HL-60/S4 treated with phorbol 12-myristate 13-acetate at 8.2 ng/mL for 4 days and 3 days (cell line): Measurements from ENCODE around the gene PRSS27.

Experiments used
- in situ Hi-C: fragments of 300-500 bp; cut with MboI; formaldehyde crosslinking; loops from 2 replicates; pipeline ENCODE4 v1.15.0; 2022; ENCODE audit warnings: low sequenced_read_pairs

The PRSS27 gene

DNA sequence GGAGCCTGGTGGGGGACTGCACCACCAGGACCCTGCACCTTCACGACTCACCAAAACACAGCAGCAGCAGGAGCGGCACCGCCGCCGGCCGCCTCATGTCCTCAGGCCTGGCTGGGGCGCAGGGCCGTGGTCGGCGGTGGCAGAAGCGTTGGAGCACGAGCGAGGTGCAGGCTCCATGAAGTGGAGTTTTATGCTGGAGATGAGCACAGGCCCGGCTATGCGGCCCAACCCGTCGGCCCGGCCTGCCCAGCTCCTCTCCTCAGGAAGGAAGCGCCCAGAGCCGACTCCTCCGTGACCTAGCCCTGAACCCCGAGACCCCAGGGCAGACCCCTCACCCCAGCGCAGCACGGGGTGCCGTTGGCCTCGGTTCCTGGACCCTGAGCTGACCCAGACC is at the start of gene PRSS27:
PRSS27 (minus strand) TSS at position 161 of the 394 bp plus-strand sequence; CDS start at position 97, 64 bp downstream.
- in situ Hi-C loops: no loop called here

DNA sequence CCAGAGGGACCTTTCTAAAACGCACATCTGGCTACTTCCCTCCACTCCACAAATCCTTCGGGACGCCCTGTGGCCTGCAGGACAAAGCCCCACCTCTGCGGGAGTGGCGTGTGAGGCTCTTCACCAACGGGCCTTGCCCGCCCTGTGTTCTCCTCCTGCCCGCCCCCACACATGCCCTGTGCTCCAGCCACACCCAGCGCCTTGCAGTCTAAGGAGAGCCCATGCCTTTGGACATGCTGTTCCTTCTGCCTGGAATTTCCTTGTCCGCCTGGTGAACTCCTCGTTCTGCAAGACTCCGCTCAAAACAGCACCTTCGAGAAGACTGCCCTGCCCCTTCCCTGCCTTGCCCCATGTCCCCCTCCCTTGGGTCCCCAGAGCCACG is 49.6 kb upstream of the PRSS27 start:
- in situ Hi-C loops: no loop called here

DNA sequence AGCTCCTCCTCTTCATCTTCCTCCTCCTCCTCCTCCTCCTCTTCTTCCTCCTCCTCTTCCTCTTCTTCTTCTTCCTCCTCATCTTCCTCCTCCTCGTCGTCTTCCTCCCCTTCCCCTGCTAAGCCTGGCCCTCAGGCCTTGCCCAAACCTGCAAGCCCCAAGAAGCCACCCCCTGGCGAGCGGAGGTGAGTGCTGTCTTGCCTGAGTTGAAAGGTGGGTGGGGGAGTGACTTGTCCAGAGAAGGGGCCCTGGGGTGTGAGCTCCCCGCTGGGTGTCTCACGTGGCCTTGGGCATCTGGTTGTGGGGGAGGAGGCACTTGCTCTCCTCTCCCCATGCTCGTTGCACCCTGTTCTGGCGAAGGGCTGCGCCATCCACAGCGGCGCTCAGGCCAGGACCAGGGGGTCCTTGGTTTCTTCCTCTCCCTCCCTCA is 49.1 kb upstream of the PRSS27 start:
- in situ Hi-C loops: no loop called here

DNA sequence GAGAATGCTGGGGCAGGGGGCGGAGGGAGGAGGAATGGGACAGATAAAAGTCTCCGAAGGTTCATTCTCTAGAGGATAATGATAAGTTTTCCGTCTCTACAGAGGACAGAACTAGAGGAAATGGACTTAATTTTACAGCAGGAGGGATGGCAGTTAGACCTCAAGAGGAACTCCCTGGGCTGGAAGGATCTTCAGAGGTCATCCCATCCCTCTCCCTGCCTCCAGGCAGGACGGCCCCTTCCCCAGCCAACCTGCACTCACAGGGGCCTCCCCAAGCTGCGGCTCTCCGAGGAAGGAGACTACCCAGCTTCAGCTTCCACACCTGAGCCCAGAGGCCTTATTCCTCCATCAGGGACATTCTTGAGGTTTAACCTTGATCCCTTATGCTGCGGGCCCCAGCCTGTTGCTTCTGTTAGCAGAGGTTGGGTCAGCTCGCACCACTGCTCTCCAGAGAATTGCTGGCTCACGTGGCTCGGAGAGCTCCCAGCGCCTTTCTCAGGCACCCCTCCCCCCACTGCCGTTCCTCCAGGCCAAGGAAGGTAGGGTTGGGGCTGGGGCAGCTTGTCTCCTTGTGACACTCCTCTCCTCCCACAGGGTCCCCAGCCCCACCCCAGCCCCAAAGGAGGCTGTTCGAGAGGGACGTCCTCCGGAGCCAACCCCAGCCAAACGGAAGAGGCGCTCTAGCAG is 48.5 kb upstream of the PRSS27 start:
- in situ Hi-C loops: no loop called here

DNA sequence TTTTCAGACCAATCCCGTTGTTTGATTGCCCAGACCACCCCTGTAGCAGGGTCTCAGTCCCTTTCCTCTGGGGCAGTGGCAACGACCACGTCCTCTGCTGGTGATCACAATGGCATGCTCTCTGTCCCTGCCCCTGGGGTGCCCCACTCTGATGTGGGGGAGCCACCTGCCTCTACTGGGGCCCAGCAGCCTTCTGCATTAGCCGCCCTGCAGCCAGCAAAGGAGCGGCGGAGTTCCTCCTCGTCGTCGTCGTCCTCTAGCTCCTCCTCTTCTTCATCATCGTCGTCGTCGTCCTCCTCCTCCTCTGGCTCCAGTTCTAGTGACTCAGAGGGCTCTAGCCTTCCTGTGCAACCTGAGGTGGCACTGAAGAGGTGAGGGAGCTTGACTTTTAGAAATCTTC is 47.9 kb upstream of the PRSS27 start:
- in situ Hi-C loops: no loop called here

DNA sequence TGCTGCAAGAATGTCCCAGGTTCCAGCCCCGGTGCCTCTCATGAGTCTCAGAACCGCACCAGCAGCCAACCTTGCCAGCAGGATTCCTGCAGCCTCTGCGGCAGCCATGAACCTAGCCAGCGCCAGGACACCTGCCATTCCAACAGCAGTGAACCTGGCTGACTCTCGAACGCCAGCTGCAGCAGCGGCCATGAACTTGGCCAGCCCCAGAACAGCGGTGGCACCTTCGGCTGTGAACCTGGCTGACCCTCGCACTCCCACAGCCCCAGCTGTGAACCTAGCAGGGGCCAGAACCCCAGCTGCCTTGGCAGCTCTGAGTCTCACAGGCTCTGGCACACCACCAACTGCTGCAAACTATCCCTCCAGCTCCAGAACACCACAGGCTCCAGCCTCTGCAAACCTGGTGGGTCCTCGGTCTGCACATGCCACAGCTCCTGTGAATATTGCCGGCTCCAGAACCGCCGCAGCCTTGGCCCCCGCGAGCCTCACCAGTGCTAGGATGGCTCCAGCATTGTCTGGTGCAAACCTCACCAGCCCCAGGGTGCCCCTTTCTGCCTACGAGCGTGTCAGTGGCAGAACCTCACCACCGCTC is 47.2 kb upstream of the PRSS27 start:
- in situ Hi-C loops: no loop called here

DNA sequence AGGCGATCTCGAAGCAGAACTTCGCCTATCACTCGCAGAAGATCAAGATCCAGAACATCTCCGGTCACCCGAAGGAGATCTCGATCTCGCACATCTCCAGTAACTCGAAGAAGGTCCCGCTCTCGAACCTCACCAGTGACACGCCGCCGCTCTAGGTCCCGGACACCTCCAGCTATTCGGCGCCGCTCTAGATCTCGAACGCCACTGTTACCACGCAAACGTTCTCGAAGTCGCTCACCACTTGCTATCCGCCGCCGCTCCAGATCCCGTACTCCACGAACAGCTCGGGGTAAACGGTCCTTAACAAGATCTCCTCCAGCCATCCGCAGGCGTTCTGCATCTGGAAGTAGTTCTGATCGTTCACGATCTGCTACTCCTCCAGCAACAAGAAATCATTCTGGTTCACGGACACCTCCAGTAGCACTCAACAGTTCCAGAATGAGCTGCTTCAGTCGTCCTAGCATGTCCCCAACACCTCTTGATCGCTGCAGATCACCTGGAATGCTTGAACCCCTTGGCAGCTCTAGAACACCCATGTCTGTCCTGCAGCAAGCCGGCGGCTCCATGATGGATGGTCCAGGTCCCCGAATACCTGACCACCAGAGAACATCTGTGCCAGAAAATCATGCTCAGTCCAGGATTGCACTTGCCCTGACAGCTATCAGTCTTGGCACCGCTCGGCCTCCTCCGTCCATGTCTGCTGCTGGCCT is 46.6 kb upstream of the PRSS27 start:
- in situ Hi-C loops: no loop called here

DNA sequence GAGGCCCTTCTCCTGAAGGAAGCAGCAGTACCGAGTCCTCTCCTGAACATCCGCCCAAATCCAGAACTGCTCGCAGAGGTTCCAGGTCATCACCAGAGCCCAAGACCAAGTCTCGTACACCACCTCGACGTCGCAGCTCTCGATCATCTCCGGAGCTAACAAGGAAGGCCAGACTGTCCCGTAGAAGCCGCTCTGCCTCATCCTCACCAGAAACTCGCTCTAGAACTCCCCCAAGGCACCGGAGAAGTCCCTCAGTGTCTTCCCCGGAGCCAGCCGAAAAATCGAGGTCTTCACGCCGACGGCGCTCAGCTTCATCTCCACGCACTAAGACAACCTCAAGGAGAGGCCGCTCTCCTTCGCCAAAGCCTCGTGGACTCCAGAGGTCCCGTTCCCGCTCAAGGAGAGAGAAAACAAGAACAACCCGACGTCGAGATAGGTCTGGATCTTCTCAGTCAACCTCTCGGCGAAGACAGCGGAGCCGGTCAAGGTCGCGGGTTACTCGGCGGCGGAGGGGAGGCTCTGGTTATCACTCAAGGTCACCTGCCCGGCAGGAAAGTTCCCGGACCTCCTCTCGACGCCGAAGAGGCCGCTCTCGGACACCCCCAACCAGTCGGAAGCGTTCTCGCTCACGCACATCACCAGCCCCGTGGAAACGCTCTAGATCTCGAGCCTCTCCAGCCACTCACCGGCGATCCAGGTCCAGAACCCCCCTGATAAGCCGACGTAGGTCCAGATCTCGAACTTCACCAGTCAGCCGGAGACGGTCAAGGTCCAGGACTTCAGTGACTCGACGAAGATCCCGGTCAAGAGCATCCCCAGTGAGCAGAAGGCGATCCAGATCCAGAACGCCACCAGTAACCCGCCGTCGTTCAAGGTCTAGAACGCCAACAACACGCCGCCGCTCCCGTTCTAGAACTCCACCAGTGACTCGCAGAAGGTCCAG is 45.7 kb upstream of the PRSS27 start:
- in situ Hi-C loops: no loop called here

DNA sequence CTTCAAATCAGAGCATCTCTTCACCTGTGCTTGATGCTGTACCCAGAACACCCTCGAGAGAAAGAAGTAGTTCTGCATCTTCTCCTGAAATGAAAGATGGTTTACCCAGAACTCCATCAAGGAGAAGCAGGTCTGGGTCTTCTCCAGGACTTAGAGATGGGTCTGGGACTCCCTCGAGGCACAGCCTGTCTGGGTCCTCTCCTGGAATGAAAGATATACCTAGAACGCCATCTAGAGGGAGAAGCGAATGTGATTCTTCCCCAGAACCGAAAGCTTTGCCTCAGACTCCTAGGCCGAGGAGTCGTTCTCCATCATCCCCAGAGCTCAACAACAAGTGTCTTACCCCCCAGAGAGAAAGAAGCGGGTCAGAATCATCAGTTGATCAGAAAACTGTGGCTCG is 44.7 kb upstream of the PRSS27 start:
- in situ Hi-C loops: no loop called here

DNA sequence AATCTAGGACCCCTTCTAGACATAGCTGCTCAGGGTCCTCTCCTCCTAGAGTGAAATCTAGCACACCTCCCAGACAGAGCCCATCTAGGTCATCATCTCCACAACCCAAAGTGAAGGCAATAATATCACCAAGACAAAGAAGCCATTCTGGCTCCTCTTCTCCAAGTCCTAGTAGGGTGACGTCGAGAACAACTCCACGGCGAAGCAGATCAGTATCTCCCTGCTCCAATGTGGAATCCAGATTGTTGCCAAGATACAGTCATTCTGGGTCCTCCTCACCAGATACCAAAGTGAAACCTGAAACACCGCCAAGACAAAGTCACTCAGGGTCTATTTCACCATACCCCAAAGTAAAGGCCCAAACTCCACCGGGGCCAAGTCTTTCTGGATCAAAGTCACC is 43.1 kb upstream of the PRSS27 start:
- in situ Hi-C loops: no loop called here

DNA sequence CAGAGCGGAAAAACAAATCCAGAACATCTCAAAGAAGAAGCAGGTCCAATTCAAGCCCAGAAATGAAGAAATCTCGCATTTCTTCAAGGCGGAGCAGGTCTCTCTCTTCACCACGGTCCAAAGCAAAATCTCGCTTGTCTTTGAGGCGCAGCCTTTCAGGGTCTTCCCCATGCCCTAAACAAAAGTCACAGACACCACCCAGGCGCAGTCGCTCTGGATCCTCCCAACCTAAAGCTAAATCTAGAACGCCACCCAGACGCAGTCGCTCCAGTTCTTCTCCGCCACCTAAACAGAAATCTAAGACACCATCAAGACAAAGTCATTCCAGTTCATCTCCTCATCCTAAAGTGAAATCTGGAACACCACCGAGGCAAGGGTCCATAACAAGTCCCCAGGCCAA is 42.7 kb upstream of the PRSS27 start:
- in situ Hi-C loops: no loop called here

DNA sequence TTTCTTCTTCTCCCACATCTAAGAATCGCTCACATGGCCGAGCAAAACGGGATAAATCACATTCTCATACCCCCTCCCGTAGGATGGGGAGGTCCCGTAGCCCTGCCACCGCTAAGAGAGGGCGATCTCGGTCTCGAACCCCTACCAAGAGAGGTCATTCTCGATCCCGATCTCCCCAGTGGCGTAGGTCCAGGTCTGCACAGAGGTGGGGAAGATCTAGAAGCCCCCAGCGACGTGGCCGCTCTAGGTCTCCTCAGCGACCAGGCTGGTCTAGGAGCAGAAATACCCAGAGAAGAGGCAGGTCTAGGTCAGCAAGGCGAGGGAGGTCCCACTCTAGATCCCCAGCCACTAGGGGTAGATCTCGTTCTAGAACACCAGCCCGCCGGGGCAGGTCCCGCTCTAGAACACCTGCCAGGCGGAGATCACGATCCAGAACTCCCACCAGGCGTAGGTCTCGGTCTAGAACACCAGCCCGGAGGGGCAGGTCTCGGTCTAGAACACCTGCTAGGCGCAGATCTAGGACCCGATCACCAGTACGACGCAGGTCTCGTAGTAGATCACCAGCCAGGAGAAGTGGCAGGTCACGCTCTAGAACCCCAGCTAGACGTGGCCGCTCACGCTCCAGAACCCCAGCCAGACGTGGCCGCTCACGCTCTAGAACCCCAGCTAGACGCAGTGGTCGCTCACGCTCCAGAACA is 42.0 kb upstream of the PRSS27 start:
- in situ Hi-C loops: no loop called here

DNA sequence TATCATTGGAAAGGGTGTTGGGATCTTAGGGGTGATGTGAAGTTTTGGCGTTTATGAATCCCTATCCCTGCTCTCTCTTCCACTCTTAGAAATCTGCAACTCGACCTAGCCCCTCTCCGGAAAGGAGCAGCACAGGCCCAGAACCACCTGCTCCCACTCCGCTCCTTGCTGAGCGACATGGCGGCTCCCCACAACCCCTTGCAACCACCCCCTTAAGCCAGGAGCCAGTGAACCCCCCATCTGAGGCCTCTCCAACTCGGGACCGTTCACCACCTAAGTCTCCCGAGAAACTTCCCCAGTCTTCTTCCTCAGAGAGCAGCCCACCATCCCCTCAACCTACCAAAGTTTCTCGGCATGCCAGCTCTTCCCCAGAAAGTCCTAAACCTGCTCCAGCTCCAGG is 41.4 kb upstream of the PRSS27 start:
- in situ Hi-C loops: no loop called here

DNA sequence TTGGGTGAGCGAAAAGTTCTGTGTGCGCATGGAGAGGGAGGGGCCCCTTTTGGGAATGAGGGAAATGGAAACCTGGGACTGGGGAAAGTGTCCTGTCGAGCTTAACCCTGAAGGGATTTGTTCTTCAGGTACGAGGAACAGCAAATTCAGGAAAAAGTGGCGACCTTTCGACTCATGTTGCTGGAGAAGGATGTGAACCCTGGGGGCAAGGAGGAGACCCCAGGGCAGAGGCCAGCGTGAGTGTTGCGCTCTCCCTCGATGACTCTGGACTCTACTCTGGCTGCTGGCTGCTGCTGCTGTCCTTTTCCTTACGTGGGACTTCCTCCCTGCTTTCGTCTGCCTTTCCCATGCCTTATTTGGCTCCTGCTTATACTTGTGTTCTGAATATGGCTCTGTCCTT is 37.3 kb upstream of the PRSS27 start:
- in situ Hi-C loops: no loop called here

DNA sequence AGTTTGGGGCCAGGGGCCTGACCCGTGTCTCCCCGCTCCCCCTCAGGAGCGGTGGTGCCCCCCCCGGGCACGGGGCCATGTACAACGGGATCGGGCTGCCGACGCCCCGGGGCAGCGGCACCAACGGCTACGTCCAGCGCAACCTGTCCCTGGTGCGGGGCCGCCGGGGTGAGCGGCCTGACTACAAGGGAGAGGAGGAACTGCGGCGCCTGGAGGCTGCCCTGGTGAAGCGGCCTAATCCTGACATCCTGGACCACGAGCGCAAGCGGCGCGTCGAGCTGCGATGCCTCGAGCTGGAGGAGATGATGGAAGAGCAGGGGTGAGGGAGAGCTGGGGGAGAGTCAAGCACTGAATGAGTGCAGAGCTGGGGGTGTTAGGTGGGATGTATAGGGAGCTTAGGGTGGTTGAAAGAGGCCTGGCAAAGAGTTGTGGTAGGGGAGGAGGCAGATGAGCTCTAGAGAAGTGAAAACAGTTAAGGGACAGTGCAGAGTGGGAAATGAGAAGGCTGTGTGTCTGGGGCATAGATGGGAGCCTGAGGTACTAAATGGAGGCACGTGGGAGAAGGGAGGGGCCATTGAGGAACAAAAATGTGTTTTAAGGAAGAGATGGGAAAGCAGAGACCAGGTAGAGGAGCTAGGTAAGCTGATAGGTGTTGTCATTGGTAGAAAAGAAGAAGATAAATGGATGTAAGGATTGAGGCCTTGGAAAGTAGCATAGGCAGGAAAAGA is 36.4 kb upstream of the PRSS27 start:
- in situ Hi-C loops: no loop called here

DNA sequence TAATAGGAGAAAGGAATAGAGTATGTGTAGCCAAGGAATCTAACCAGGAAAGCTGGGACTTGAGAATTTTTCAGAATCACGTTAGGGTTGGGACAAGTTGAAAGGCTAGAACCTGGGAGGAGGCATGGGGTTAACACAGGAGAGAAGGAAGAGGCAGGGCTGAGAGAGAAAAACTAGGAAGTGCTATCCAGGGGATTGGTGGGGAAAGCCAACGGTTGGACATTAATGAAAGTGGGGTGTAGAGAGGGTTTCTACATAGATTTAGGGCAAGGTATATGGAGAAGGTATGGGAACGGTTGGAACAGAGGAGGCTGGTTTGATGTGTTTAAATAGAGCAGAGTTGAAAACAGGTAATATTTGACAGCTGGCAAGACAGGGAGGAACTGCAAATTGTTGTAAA is 35.1 kb upstream of the PRSS27 start:
- in situ Hi-C loops: no loop called here

DNA sequence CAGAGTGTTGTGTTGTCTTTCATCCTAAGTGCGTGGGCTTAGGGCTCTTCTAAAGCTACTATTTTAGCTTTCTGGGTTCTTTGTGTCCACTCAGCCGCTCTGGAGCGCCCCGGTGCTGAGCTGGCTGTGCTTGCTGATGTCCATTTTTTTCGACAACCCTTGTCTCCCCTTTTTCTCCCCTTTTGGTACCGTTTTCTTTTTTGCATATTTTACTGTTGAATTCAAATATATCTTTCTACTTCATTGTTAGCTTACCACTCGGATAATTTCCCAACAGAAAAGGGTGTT is 33.7 kb upstream of the PRSS27 start:
- in situ Hi-C loops: no loop called here

DNA sequence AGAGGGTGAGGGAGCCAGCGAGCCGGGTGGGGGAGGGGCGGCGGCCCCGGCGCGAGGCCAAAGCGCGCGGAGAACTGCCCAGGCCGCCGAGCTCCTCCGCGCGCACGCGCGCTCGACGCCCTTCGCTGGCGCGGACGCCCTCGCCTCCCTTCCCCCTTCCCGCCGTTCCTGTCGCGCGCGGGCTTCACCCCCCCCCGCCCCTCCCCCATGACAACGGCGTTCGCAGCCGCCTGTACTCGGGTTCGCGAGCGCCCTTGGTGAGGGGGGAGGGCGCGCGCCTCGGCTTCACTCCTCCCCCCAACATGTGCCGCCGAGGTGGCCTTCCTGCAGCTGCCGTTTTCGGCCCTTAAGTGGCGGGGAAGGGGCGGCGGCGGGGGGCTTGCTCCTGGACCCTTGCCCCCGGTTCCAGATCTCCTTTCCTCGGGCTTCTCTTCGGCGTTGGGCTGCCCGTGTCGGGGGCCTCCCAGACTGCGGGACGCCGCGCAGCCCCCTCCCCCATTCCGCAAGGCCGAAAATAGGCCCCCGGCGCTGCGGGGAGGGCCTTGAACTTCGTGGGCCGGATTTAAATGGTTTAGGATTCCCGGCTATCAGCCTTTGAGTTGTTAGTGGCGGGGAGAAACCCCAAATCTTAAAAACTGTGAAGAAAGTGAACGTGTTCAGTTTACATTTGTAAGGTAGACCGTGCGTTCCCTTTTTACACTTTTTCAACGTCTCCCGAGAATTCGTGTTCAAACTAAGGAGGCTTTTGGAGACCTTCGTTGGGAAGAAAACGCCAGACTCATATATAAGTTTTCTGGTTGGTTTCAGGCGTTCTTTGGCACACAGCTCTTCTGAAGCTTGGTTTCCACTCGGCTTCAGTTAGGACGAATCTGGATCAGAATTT is 33.1 kb upstream of the PRSS27 start:
- in situ Hi-C loops: no loop called here
